Loucy (cell line): ENCODE measurements around the gene MICAL3.
A peak's percentile ranks its signal among the peaks of the same experiment; 100 is the strongest.

Experiments used
- H2AFZ ChIP-seq: fragments of 200-600 bp; sonication (generic); 2 replicates; pipeline ENCODE4 v1.6.0; 2016; ENCODE audit warnings: antibody characterized with exemption, mild to moderate bottlenecking, low read length, moderate library complexity
- H3F3A ChIP-seq: fragments of 200-600 bp; 2 replicates; pipeline ENCODE4 v1.6.0; 2016; ENCODE audit warnings: antibody characterized with exemption, low read depth, mild to moderate bottlenecking
- H3K27me3 ChIP-seq: fragments of 200-600 bp; sonication (generic); 2 replicates; pipeline ENCODE4 v1.6.1; 2014; ENCODE audit warnings: low read length, mild to moderate bottlenecking; ENCODE audit not compliant: insufficient read depth, poor library complexity, severe bottlenecking
- H3K36me3 ChIP-seq: fragments of 200-600 bp; sonication (generic); 2 replicates; pipeline ENCODE4 v1.6.1; 2016; ENCODE audit warnings: low read length; ENCODE audit not compliant: insufficient read depth
- H3K4me1 ChIP-seq: fragments of 200-600 bp; sonication (generic); 2 replicates; pipeline ENCODE4 v1.5.1; 2014; ENCODE audit warnings: low read length, mild to moderate bottlenecking; ENCODE audit not compliant: insufficient read depth, poor library complexity, severe bottlenecking
- H3K4me2 ChIP-seq: fragments of 200-600 bp; sonication (generic); 2 replicates; pipeline ENCODE4 v1.6.0; 2014; ENCODE audit warnings: antibody characterized with exemption, low read length, low read depth, mild to moderate bottlenecking; ENCODE audit not compliant: poor library complexity, severe bottlenecking
- H3K4me3 ChIP-seq: fragments of 200-600 bp; sonication (generic); 2 replicates; pipeline ENCODE4 v1.5.1; 2014; ENCODE audit warnings: low read length, mild to moderate bottlenecking, mixed read lengths; ENCODE audit not compliant: poor library complexity, severe bottlenecking
- H3K79me2 ChIP-seq: fragments of 200-600 bp; sonication (generic); 2 replicates; pipeline ENCODE4 v1.6.1; 2014; ENCODE audit warnings: low read length; ENCODE audit not compliant: insufficient read depth
- H3K9ac ChIP-seq: fragments of 200-600 bp; sonication (generic); 2 replicates; pipeline ENCODE4 v1.6.0; 2014; ENCODE audit warnings: mild to moderate bottlenecking, low read depth, low read length, moderate library complexity; ENCODE audit not compliant: poor library complexity, severe bottlenecking
- H3K9me2 ChIP-seq: fragments of 200-600 bp; sonication (generic); replicated peaks from 2 replicates; pipeline ENCODE4 v1.6.1; 2016; ENCODE audit warnings: low read depth, low read length, mixed read lengths
- H3K9me3 ChIP-seq: fragments of 200-600 bp; sonication (generic); 2 replicates; pipeline ENCODE4 v1.6.1; 2014; ENCODE audit warnings: mild to moderate bottlenecking, antibody characterized with exemption, low read length, low read depth; ENCODE audit not compliant: insufficient read depth
- H4K20me1 ChIP-seq: fragments of 200-600 bp; sonication (generic); 2 replicates; pipeline ENCODE4 v1.6.0; 2014; ENCODE audit warnings: antibody characterized with exemption, low read length, mild to moderate bottlenecking; ENCODE audit not compliant: insufficient read depth, poor library complexity, severe bottlenecking
- CTCF ChIP-seq: fragments of 200-600 bp; sonication (generic); conservative IDR thresholded peaks from 2 replicates; pipeline ENCODE4 v1.5.1; 2014; ENCODE audit warnings: mild to moderate bottlenecking, antibody characterized with exemption, low read length
- EZH2phosphoT487 ChIP-seq: fragments of 200-600 bp; IDR thresholded peaks from 2 replicates; pipeline ENCODE4 v1.6.1; 2018; ENCODE audit warnings: antibody characterized with exemption, mild to moderate bottlenecking, moderate library complexity, borderline replicate concordance

MICAL3 gene

GRCh38 chr22:17981497-17981896, 42.9 kb downstream of the MICAL3 start:
- H3K9me2 ChIP-seq = no peaks in the 10 kb centered on the region
- H3K36me3 ChIP-seq = no peaks in the 10 kb centered on the region
- peak overlapping the region; percentile 71 for H3K4me2 ChIP-seq
- peak overlapping the region; percentile 59 for H3K4me3 ChIP-seq
- H3K27me3 ChIP-seq = no peaks in the 10 kb centered on the region
- H4K20me1 ChIP-seq = peaks cover 11% of the 10 kb centered on the region
- H3K4me1 ChIP-seq = peaks cover 29% of the 10 kb centered on the region
- H3K9ac ChIP-seq = no peak overlapping the region
- no peak for TF ChIP-seq EZH2phosphoT487
- TF ChIP-seq CTCF = no peak
- H2AFZ ChIP-seq = no peak overlapping the region
- no peaks in the 10 kb centered on the region for H3K9me3 ChIP-seq
- peaks cover 77% of the 10 kb centered on the region for H3K79me2 ChIP-seq
- H3F3A ChIP-seq = no peaks in the 10 kb centered on the region

GRCh38 chr22:17980638-17981051, 43.7 kb downstream of the MICAL3 start:
- no peak overlapping the region for H3K9ac ChIP-seq
- H3K4me3 ChIP-seq = peak overlapping the region; percentile 59
- TF ChIP-seq EZH2phosphoT487 = no peak
- no peak for TF ChIP-seq CTCF
- H2AFZ ChIP-seq = no peak overlapping the region
- H3K36me3 ChIP-seq = no peaks in the 10 kb centered on the region
- no peaks in the 10 kb centered on the region for H3K9me2 ChIP-seq
- no peaks in the 10 kb centered on the region for H3K9me3 ChIP-seq
- H3K27me3 ChIP-seq = no peaks in the 10 kb centered on the region
- peaks cover 29% of the 10 kb centered on the region for H3K4me1 ChIP-seq
- H3F3A ChIP-seq = no peaks in the 10 kb centered on the region
- peak overlapping the region; percentile 71 for H3K4me2 ChIP-seq
- peaks cover 81% of the 10 kb centered on the region for H3K79me2 ChIP-seq
- H4K20me1 ChIP-seq = peaks cover 11% of the 10 kb centered on the region

- H3K4me2 ChIP-seq = peak overlapping the region; percentile 71
- peaks cover 29% of the 10 kb centered on the region for H3K4me1 ChIP-seq
These were observed 44.3 kb downstream of the MICAL3 start for GRCh38 chr22:17980015-17980590.

More at GRCh38 chr22:17980015-17980590, 44.3 kb downstream of the MICAL3 start:
- Histone ChIP-seq H3K9ac (peak overlapping the region; percentile 37), H3F3A (no peaks in the 10 kb centered on the region), H3K79me2 (peaks cover 82% of the 10 kb centered on the region), H2AFZ (no peak overlapping the region), H3K9me3 (no peaks in the 10 kb centered on the region), H4K20me1 (peaks cover 11% of the 10 kb centered on the region), H3K4me3 (peak overlapping the region; percentile 59), H3K27me3 (no peaks in the 10 kb centered on the region), H3K36me3 (no peaks in the 10 kb centered on the region), H3K9me2 (no peaks in the 10 kb centered on the region)
- TF ChIP-seq CTCF = no peak
- TF ChIP-seq EZH2phosphoT487 = no peak
